SK-N-SH (cell line): ENCODE data around the gene ZNF19.

ENCODE experiments used
- CTCF ChIP-seq: fragments of 200-600 bp; sonication (generic); IDR thresholded peaks from 2 replicates; pipeline ENCODE4 v1.6.1; 2017; ENCODE audit warnings: antibody characterized with exemption, mild to moderate bottlenecking, moderate library complexity
- EP300 ChIP-seq, 2 experiments: IDR thresholded peaks; 2 replicates each; pipeline versions ENCODE4 v1.4.0 to v1.6.1; 2012; ENCODE audit warnings: borderline replicate concordance in 1 of 2, low read depth in 1 of 2, low read length in 1 of 2
- EZH2phosphoT487 ChIP-seq: fragments of 200-600 bp; sonication (generic); IDR thresholded peaks from 2 replicates; pipeline ENCODE4 v1.6.1; 2017; ENCODE audit warnings: low read depth, mixed run types, mild to moderate bottlenecking, antibody characterized with exemption, moderate library complexity, borderline replicate concordance
- FOXM1 ChIP-seq: IDR thresholded peaks from 2 replicates; pipeline ENCODE4 v1.4.0; 2012; ENCODE audit warnings: low read depth, mild to moderate bottlenecking
- POLR2AphosphoS5 ChIP-seq: IDR thresholded peaks from 2 replicates; pipeline ENCODE4 v1.6.1; 2012; ENCODE audit warnings: low read depth, low read length
- RAD21 ChIP-seq: IDR thresholded peaks from 2 replicates; pipeline ENCODE4 v1.6.1; 2012; ENCODE audit warnings: mild to moderate bottlenecking, low read length
- TAF1 ChIP-seq: IDR thresholded peaks from 2 replicates; pipeline ENCODE4 v1.6.1; 2012; ENCODE audit warnings: low read depth, mild to moderate bottlenecking, low read length, moderate library complexity, borderline replicate concordance
- TEAD4 ChIP-seq: IDR thresholded peaks from 2 replicates; pipeline ENCODE4 v1.4.0; 2012; ENCODE audit warnings: mild to moderate bottlenecking, borderline replicate concordance; ENCODE audit not compliant: insufficient read depth
- USF2 ChIP-seq: fragments of 150-350 bp; IDR thresholded peaks from 2 replicates; pipeline ENCODE4 v1.6.1; 2017; ENCODE audit warnings: antibody characterized with exemption, low read length, low read depth, borderline replicate concordance
- TF ChIP-seq, protein P1 (sequence below): IDR thresholded peaks from 2 replicates; pipeline ENCODE4 v1.4.0; 2012; ENCODE audit warnings: low read depth
- TF ChIP-seq, protein P2 (sequence below): IDR thresholded peaks from 2 replicates; pipeline ENCODE4 v1.6.1; 2012; ENCODE audit warnings: mild to moderate bottlenecking, low read depth, low read length, moderate library complexity
- TF ChIP-seq, protein P3 (sequence below): fragments of 150-350 bp; IDR thresholded peaks from 2 replicates; pipeline ENCODE4 v1.6.1; 2016; ENCODE audit warnings: mild to moderate bottlenecking, low read depth, low read length

DNA sequence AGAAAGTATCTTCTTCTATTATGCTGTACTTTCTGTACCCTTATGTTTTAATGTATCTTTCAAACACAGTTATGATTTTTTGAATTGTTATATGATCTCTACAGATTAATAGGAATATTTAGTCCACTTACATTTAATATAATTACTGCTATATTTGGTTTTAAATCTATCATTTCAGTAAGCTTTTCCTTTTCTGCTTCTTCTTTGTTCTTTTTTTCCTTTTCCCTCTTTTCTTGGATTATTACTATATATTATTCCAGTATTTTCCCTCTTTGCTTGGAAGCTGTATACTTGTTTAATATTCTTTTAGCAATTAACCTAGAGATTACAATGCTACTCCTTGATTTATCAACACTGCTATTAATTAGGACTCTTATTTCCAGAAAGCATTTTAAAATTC lies 60.7 kb downstream of the ZNF19 start:
- TF ChIP-seq CTCF, result no peak
- TF ChIP-seq RAD21, result no peak
- TF ChIP-seq USF2, result no peak
- no peak for TF ChIP-seq TAF1
- no peak for TF ChIP-seq POLR2AphosphoS5
- TF ChIP-seq FOXM1, result no peak
- TF ChIP-seq, protein P1, sequence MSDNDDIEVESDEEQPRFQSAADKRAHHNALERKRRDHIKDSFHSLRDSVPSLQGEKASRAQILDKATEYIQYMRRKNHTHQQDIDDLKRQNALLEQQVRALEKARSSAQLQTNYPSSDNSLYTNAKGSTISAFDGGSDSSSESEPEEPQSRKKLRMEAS, result no peak
- TF ChIP-seq, protein P2, sequence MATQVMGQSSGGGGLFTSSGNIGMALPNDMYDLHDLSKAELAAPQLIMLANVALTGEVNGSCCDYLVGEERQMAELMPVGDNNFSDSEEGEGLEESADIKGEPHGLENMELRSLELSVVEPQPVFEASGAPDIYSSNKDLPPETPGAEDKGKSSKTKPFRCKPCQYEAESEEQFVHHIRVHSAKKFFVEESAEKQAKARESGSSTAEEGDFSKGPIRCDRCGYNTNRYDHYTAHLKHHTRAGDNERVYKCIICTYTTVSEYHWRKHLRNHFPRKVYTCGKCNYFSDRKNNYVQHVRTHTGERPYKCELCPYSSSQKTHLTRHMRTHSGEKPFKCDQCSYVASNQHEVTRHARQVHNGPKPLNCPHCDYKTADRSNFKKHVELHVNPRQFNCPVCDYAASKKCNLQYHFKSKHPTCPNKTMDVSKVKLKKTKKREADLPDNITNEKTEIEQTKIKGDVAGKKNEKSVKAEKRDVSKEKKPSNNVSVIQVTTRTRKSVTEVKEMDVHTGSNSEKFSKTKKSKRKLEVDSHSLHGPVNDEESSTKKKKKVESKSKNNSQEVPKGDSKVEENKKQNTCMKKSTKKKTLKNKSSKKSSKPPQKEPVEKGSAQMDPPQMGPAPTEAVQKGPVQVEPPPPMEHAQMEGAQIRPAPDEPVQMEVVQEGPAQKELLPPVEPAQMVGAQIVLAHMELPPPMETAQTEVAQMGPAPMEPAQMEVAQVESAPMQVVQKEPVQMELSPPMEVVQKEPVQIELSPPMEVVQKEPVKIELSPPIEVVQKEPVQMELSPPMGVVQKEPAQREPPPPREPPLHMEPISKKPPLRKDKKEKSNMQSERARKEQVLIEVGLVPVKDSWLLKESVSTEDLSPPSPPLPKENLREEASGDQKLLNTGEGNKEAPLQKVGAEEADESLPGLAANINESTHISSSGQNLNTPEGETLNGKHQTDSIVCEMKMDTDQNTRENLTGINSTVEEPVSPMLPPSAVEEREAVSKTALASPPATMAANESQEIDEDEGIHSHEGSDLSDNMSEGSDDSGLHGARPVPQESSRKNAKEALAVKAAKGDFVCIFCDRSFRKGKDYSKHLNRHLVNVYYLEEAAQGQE, result no peak
- TF ChIP-seq EP300 (IDR thresholded peaks at IDR 0.05; ENCODE audit: borderline replicate concordance in 1 of 2, low read depth in 1 of 2, low read length in 1 of 2), result no peak
- TF ChIP-seq, protein P3, sequence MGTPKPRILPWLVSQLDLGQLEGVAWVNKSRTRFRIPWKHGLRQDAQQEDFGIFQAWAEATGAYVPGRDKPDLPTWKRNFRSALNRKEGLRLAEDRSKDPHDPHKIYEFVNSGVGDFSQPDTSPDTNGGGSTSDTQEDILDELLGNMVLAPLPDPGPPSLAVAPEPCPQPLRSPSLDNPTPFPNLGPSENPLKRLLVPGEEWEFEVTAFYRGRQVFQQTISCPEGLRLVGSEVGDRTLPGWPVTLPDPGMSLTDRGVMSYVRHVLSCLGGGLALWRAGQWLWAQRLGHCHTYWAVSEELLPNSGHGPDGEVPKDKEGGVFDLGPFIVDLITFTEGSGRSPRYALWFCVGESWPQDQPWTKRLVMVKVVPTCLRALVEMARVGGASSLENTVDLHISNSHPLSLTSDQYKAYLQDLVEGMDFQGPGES, result no peak
- TF ChIP-seq EZH2phosphoT487, result no peak
- TF ChIP-seq TEAD4, result no peak
